ENCODE measurements around the gene KRI1. TPM values are rescaled to one million over a fixed set of nuclear protein-coding genes. Genes with fewer than 3 reads are reported as not detected.

The KRI1 gene
- total RNA-seq, 4 donors from 2014 or later, result 10.4 to 17.4 (median 12.4) TPM

DNA sequence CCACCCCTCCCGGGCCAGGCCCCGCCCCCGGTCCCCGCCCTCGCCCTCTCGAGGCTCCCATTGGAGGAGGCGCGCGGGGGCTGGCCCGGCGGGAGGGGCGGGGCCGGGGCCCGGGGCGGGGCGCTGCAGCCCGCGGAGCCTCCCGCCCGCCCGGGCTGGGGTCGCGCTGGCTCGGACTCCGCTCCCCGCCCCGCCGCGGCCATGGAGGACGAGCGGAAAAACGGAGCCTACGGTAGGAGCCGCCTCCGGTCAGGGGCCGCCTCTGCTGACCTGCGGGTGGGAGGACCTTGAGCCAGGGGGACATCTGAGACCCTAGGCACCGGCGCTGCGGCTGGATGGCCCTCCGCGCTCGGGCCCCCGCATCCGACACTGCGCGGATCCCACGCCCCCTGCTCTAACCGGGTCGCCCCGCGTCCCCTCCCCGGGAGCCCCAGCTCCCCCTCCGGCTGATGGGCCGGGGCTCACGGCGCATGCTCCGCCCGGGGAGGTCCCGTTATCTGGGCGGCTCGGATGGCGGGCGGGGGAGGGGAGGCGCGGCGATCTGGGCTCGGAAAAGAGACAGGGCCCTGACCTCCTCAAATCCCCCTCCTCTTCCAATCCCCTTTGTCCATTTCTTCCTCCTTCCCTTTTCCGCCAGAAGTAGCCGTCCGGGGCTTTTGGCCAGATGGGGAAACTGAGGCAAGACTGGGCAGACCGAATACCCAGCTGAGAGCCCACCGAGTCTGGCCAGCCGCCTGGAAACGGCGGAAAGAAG lies 36.7 kb upstream of the KRI1 start:
- TF ChIP-seq, protein P1, sequence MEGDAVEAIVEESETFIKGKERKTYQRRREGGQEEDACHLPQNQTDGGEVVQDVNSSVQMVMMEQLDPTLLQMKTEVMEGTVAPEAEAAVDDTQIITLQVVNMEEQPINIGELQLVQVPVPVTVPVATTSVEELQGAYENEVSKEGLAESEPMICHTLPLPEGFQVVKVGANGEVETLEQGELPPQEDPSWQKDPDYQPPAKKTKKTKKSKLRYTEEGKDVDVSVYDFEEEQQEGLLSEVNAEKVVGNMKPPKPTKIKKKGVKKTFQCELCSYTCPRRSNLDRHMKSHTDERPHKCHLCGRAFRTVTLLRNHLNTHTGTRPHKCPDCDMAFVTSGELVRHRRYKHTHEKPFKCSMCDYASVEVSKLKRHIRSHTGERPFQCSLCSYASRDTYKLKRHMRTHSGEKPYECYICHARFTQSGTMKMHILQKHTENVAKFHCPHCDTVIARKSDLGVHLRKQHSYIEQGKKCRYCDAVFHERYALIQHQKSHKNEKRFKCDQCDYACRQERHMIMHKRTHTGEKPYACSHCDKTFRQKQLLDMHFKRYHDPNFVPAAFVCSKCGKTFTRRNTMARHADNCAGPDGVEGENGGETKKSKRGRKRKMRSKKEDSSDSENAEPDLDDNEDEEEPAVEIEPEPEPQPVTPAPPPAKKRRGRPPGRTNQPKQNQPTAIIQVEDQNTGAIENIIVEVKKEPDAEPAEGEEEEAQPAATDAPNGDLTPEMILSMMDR (IDR thresholded peaks at IDR 0.05; ENCODE audit: low read depth), result no peak

- TF ChIP-seq, protein P1 (IDR thresholded peaks at IDR 0.05; ENCODE audit: low read depth), result no peak
Observed at GRCh38 chr19:10601999-10602329, 36.2 kb upstream of the KRI1 start.

GRCh38 chr19:10600149-10600548 lies 34.3 kb upstream of the KRI1 start:
- TF ChIP-seq, protein P1 (IDR thresholded peaks at IDR 0.05; ENCODE audit: low read depth), result no peak

DNA sequence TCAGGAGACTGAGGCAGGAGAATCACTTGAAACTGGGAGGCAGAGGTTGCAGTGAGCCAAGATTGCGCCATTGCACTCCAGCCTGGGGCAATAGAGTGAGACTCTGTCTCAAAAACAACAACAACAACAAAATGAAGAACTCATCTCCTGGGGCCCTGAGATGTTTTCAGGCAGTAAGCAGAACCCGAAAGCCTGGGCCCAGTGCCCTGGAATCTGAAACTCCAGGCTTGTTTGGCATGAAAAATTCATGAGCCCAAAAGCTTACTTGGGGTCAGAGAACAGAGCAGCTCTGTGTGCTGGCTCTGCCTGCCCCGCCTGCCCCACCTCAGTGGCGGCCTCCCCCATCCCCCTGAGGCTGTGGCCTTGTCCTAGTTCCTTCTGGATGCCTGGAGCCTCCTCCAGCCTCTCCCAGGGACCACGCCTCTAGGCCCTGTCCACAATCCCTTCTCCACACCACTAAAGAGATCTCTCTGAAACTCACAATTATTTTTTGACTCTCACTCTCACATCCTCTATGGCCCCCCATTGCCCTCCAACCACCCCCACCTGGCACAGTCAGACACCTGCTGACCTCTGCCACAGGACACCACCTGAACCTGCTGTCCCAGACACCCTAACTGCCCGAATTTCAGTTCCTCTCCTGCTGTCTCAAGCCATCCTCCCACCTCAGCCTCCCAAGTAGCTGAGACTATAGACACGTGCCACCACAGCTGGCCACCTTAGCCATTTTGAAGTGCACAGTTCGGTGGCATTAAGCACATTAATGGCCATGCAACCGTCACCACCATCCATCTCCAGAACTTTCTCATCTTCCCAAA lies 28.2 kb upstream of the KRI1 start:
- TF ChIP-seq, protein P1 (IDR thresholded peaks at IDR 0.05; ENCODE audit: low read depth), result no peak

- TF ChIP-seq, protein P1 (IDR thresholded peaks at IDR 0.05; ENCODE audit: low read depth), result no peak
Observed at GRCh38 chr19:10593148-10593547, 27.3 kb upstream of the KRI1 start.

GRCh38 chr19:10587839-10588150 lies 22.0 kb upstream of the KRI1 start:
- TF ChIP-seq, protein P1 (IDR thresholded peaks at IDR 0.05; ENCODE audit: low read depth), result no peak

GRCh38 chr19:10587022-10587838 lies 21.4 kb upstream of the KRI1 start, which contains the start of gene AP1M2:
Gene AP1M2, minus strand, starts transcription at chr19:10587312. Its CDS starts 81 bp downstream, at chr19:10587231.
- TF ChIP-seq, protein P1 (IDR thresholded peaks at IDR 0.05; ENCODE audit: low read depth), result no peak
